Mucosa of stomach (tissue), 1 donor: ENCODE results near the gene ANKRD10.

Experiments
- H3K27me3 ChIP-seq: one replicate; pipeline ENCODE4 v1.7.0; 2013; ENCODE audit warnings: mild to moderate bottlenecking, low read length; ENCODE audit not compliant: control insufficient read depth, insufficient read depth
- H3K36me3 ChIP-seq: one replicate; pipeline ENCODE4 v1.7.0; 2013; ENCODE audit warnings: low read length; ENCODE audit not compliant: control insufficient read depth, insufficient read depth
- H3K4me1 ChIP-seq: one replicate; pipeline ENCODE4 v1.7.0; 2013; ENCODE audit warnings: mild to moderate bottlenecking, low read length; ENCODE audit not compliant: control insufficient read depth, insufficient read depth
- H3K4me3 ChIP-seq: one replicate; pipeline ENCODE4 v1.7.0; 2013; ENCODE audit warnings: low read length
- H3K9ac ChIP-seq: one replicate; pipeline ENCODE4 v1.7.0; 2013; ENCODE audit warnings: mild to moderate bottlenecking, low read length, moderate library complexity
- H3K9me3 ChIP-seq: one replicate; pipeline ENCODE4 v1.7.0; 2013; ENCODE audit warnings: mild to moderate bottlenecking, low read length, moderate library complexity; ENCODE audit not compliant: control insufficient read depth
- donor health status: Pancreatic carcinoma.

The ANKRD10 gene

DNA sequence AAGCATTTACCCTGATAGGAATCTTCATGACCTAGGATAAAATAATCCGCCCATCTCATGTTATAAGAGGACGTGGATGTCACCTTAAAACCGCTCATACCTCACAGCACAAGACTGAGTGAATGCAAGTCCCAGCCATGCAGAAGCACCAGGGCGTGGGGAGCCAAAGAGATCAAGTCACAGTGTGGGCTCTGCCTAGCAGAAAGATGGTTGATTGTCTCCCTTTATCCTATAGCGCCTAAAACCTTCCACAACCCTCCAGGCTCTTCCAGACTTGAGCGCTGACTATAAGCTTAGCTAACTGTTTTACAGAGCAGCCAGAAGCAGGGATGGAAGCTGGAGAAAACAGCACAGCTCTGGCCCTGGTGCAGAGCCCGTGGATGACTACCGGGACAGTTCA is 6.8 kb upstream of the ANKRD10 start:
- H3K4me1 ChIP-seq, result no peaks in the 10 kb centered on the region

GRCh38 chr13:110921209-110921608 is 6.3 kb upstream of the ANKRD10 start:
- H3K36me3 ChIP-seq, result no peaks in the 10 kb centered on the region
- H3K4me3 ChIP-seq, result no peak overlapping the region
- H3K9ac ChIP-seq, result no peak overlapping the region
- H3K27me3 ChIP-seq, result peaks cover 8% of the 10 kb centered on the region
- no peaks in the 10 kb centered on the region for H3K4me1 ChIP-seq
- no peaks in the 10 kb centered on the region for H3K9me3 ChIP-seq

More for the DNA sequence above, 6.8 kb upstream of the ANKRD10 start:
- Histone ChIP-seq H3K27me3 (peaks cover 8% of the 10 kb centered on the region), H3K9ac (no peak overlapping the region), H3K9me3 (no peaks in the 10 kb centered on the region), H3K36me3 (no peaks in the 10 kb centered on the region), H3K4me3 (no peak overlapping the region)

- Histone ChIP-seq H3K9ac (no peak overlapping the region), H3K4me3 (no peak overlapping the region), H3K27me3 (peaks cover 8% of the 10 kb centered on the region), H3K9me3 (no peaks in the 10 kb centered on the region), H3K4me1 (no peaks in the 10 kb centered on the region), H3K36me3 (no peaks in the 10 kb centered on the region)
Observed at GRCh38 chr13:110920038-110920437, 5.2 kb upstream of the ANKRD10 start.

GRCh38 chr13:110916301-110917142 is 1.7 kb upstream of the ANKRD10 start:
- Histone ChIP-seq H3K27me3 (no peaks in the 10 kb centered on the region), H3K9ac (peak overlapping the region; percentile 95), H3K9me3 (no peaks in the 10 kb centered on the region), H3K4me1 (peaks cover 14% of the 10 kb centered on the region), H3K36me3 (no peaks in the 10 kb centered on the region), H3K4me3 (no peak overlapping the region)

DNA sequence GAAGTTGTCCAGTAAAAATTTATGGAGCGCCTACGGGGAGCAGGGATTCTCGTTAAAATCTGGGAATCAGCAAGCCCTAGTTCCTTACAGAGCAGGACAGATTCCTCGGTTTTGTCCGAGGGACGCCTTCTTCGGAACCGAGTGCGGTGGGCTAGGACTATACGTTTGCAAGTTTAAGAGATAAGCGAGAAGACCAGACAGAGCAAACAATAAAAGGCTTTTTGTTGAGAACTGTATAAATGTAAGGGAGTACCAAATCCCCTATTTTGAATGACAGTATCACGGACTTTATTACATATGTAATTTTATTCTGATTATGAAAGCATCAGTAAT is 971 bp upstream of the ANKRD10 start:
- peak overlapping the region; percentile 95 for H3K9ac ChIP-seq
- H3K36me3 ChIP-seq, result no peaks in the 10 kb centered on the region
- no peaks in the 10 kb centered on the region for H3K9me3 ChIP-seq
- no peaks in the 10 kb centered on the region for H3K27me3 ChIP-seq
- peak overlapping the region; percentile 72 for H3K4me3 ChIP-seq
- H3K4me1 ChIP-seq, result peaks cover 16% of the 10 kb centered on the region

- peaks cover 16% of the 10 kb centered on the region for H3K4me1 ChIP-seq
- no peaks in the 10 kb centered on the region for H3K36me3 ChIP-seq
- no peaks in the 10 kb centered on the region for H3K27me3 ChIP-seq
- peak overlapping the region; percentile 95 for H3K9ac ChIP-seq
- no peaks in the 10 kb centered on the region for H3K9me3 ChIP-seq
- peak overlapping the region; percentile 65 for H3K4me3 ChIP-seq
Observed at GRCh38 chr13:110914331-110915056, 375 bp downstream of the ANKRD10 start.

- Histone ChIP-seq H3K9ac (peak overlapping the region; percentile 95), H3K36me3 (no peaks in the 10 kb centered on the region), H3K27me3 (no peaks in the 10 kb centered on the region), H3K4me1 (peaks cover 17% of the 10 kb centered on the region), H3K4me3 (peak overlapping the region; percentile 65), H3K9me3 (no peaks in the 10 kb centered on the region)
Observed at GRCh38 chr13:110914081-110914330, 863 bp downstream of the ANKRD10 start.

DNA sequence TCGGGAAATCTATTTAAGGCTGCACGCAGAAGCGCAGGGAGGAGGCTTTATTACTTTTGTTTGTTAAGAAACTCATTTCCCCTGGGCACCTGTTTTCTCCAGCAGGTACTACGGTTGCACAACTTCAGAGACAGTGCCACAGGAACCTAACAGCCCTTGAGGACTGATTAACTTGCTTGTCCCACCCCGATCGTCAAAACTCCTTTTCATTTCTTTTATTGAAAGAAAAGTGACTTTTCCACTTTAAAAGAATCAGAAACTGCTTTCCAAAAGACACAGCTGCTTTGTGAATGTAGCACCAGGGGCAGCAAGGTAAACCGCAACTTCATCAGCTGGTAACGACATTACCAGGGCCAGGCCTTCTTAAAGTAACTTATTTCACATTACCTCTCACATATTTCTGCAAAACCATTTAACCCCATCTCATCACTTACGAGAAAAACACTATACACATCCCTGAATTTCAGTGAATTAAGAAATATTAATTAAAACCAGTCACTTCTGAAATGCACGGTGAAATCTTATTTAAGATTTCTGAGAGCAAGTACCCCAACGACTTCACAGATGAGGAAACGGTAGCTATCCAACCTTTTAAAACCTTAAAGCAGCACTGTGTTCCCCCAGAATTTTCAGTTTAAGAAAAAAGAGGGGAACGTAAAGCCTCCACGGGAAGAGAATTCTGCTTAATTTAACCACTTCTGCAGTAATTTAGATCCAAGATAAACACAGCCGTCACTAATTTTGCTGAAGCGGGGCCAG is 1.4 kb downstream of the ANKRD10 start:
- peaks cover 22% of the 10 kb centered on the region for H3K4me1 ChIP-seq

DNA sequence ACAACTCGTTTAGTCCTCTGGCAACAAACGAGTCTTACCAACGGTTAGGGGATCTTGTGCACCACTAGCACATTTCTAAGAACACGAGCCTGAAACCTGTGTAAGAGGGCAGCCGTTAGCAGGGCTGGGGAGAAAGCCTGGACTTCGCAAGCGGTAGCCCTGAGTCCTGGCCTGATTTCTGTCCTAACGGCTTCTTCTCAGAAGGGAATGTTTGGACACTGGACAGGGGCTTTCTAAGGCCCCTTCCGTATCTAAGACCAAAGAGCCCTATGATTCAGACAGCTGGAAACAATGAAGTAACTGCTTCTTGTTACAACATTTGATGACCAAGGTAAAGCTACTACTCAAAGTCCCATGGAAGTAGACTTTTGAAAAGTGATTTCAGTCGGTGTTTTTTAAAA is 2.2 kb downstream of the ANKRD10 start:
- H3K4me1 ChIP-seq, result peaks cover 30% of the 10 kb centered on the region
- peak overlapping the region; percentile 95 for H3K9ac ChIP-seq
- H3K27me3 ChIP-seq, result no peaks in the 10 kb centered on the region
- no peaks in the 10 kb centered on the region for H3K9me3 ChIP-seq
- no peaks in the 10 kb centered on the region for H3K36me3 ChIP-seq
- peak overlapping the region; percentile 65 for H3K4me3 ChIP-seq

More for the DNA sequence above, 1.4 kb downstream of the ANKRD10 start:
- Histone ChIP-seq H3K27me3 (no peaks in the 10 kb centered on the region), H3K9ac (peak overlapping the region; percentile 95), H3K36me3 (no peaks in the 10 kb centered on the region), H3K9me3 (no peaks in the 10 kb centered on the region), H3K4me3 (peak overlapping the region; percentile 65)

DNA sequence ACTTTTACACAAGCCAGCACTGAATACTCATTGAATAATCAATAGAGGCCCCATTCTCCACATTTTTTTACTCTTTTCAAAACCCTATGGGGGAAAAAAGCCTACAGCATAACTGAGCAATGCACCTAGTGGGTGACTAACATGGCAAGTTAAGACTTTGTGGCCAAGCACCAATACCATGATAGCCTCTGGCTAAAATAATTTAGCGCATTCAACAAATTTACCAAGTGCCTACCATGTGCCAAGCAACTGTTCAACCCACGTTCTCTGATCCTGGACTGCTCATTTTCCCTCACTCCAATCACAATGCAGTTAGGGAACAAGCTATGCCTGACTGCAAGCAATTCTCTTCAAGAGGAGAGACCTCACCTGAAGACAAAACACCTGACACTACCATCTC is 3.0 kb downstream of the ANKRD10 start:
- Histone ChIP-seq H3K27me3 (no peaks in the 10 kb centered on the region), H3K4me1 (peaks cover 31% of the 10 kb centered on the region), H3K4me3 (no peak overlapping the region), H3K36me3 (no peaks in the 10 kb centered on the region), H3K9me3 (no peaks in the 10 kb centered on the region), H3K9ac (peak overlapping the region; percentile 95)

- Histone ChIP-seq H3K9me3 (no peaks in the 10 kb centered on the region), H3K36me3 (no peaks in the 10 kb centered on the region), H3K9ac (no peak overlapping the region), H3K4me1 (peaks cover 31% of the 10 kb centered on the region), H3K27me3 (no peaks in the 10 kb centered on the region), H3K4me3 (no peak overlapping the region)
Observed at GRCh38 chr13:110910013-110910890, 4.6 kb downstream of the ANKRD10 start.
